Measurements from ENCODE around the gene SYN1.

The SYN1 gene

GRCh38 chrX:47597222-47597621, 22.4 kb downstream of the SYN1 start:
- no peak for DNase-seq (ENCODE audit: low read depth, low spot score)

- DNase-seq (ENCODE audit: low read depth, low spot score), result no peak
Measured at GRCh38 chrX:47596256-47596655, 23.4 kb downstream of the SYN1 start.

- DNase-seq (ENCODE audit: low read depth, low spot score), result no peak
Measured at GRCh38 chrX:47595716-47596251, 23.9 kb downstream of the SYN1 start.

- DNase-seq (ENCODE audit: low read depth, low spot score), result no peak
Measured at GRCh38 chrX:47593522-47593921, 26.1 kb downstream of the SYN1 start.

GRCh38 chrX:47590984-47591383, 28.7 kb downstream of the SYN1 start:
- no peak for DNase-seq (ENCODE audit: low read depth, low spot score)

GRCh38 chrX:47587906-47588735, 31.5 kb downstream of the SYN1 start:
- DNase-seq (ENCODE audit: low read depth, low spot score), result no peak

- no peak for DNase-seq (ENCODE audit: low read depth, low spot score)
Measured at GRCh38 chrX:47587091-47587891, 32.4 kb downstream of the SYN1 start.

- DNase-seq (ENCODE audit: low read depth, low spot score), result no peak
Measured at GRCh38 chrX:47586043-47586787, 33.4 kb downstream of the SYN1 start.

GRCh38 chrX:47585273-47585672, 34.4 kb downstream of the SYN1 start:
- no peak for DNase-seq (ENCODE audit: low read depth, low spot score)

- no peak for DNase-seq (ENCODE audit: low read depth, low spot score)
Measured at GRCh38 chrX:47584714-47585113, 34.9 kb downstream of the SYN1 start.

- DNase-seq (ENCODE audit: low read depth, low spot score), result no peak
Measured at GRCh38 chrX:47583240-47583861, 36.3 kb downstream of the SYN1 start.

GRCh38 chrX:47581731-47582647, 37.7 kb downstream of the SYN1 start, which contains the start of gene TIMP1:
Gene TIMP1 (plus strand): TSS chrX:47582436. CDS start chrX:47583416, 980 bp downstream.
- DNase-seq (ENCODE audit: low read depth, low spot score), result peak; percentile 59

- peak; percentile 26 for DNase-seq (ENCODE audit: low read depth, low spot score)
Measured at GRCh38 chrX:47579537-47579936, 40.1 kb downstream of the SYN1 start.

- DNase-seq (ENCODE audit: low read depth, low spot score), result no peak
Measured at GRCh38 chrX:47578692-47579091, 41.0 kb downstream of the SYN1 start.

- no peak for DNase-seq (ENCODE audit: low read depth, low spot score)
Measured at GRCh38 chrX:47577901-47578300, 41.8 kb downstream of the SYN1 start.

- DNase-seq (ENCODE audit: low read depth, low spot score), result no peak
Measured at GRCh38 chrX:47577424-47577823, 42.2 kb downstream of the SYN1 start.

- DNase-seq (ENCODE audit: low read depth, low spot score), result no peak
Measured at GRCh38 chrX:47576021-47576898, 43.4 kb downstream of the SYN1 start.

GRCh38 chrX:47574547-47575301, 44.9 kb downstream of the SYN1 start:
- DNase-seq (ENCODE audit: low read depth, low spot score), result no peak

Data from brain pericyte (primary cell).